ENCODE data around the gene RAET1L.

- TF ChIP-seq CTCF (conservative IDR thresholded peaks at IDR 0.05 in 1 of 2, IDR thresholded peaks at IDR 0.05 in 1 of 2; ENCODE audit: low read depth in 1 of 2, low read length in 2 of 2) (no peak), EZH2 (IDR thresholded peaks at IDR 0.05; ENCODE audit: low read length, missing control alignments) (no peak)
Observed at GRCh38 chr6:150024646-150025155, 631 bp downstream of the RAET1L start.

Measured in fibroblast of lung (primary cell).